Mammary epithelial cell (primary cell): ENCODE results near the gene MYO18A.

Source experiments
- EZH2 ChIP-seq: IDR thresholded peaks from 2 replicates; pipeline ENCODE4 v1.6.1; 2012; ENCODE audit warnings: low read length, inconsistent platforms, borderline replicate concordance
- TF ChIP-seq, protein P1 (sequence below), 2 donors: IDR thresholded peaks in 1 of 2; conservative IDR thresholded peaks in 1 of 2; 2 replicates each; pipeline ENCODE4 v1.5.1; 2011 to 2012; ENCODE audit warnings: inconsistent platforms in 2 of 2, low read length in 2 of 2, mild to moderate bottlenecking in 2 of 2, control low read depth in 1 of 2, low read depth in 1 of 2; ENCODE audit not compliant: insufficient read depth in 1 of 2; ENCODE audit errors: extremely low read depth in 1 of 2

DNA sequence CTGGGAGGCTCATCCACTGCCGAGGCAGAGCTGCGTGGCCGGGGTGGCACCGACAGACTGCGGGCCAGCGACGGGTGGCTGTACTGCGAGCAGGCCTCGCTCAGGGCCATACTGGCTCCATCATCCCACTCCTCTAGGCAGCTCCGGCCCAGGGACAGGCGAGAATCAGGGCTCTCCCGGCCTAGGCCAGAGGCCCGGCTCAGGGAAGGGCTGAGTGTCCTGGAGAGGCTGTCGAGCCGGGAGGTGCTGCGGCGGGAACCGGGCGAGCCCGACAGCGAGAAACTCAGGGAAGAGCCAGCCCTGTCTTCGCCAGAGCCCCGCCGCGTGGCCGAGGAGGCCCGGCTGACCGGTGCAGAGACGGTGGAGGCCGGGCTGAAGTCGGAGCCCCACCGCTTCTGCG lies 99.9 kb downstream of the MYO18A start:
- TF ChIP-seq, protein P1, sequence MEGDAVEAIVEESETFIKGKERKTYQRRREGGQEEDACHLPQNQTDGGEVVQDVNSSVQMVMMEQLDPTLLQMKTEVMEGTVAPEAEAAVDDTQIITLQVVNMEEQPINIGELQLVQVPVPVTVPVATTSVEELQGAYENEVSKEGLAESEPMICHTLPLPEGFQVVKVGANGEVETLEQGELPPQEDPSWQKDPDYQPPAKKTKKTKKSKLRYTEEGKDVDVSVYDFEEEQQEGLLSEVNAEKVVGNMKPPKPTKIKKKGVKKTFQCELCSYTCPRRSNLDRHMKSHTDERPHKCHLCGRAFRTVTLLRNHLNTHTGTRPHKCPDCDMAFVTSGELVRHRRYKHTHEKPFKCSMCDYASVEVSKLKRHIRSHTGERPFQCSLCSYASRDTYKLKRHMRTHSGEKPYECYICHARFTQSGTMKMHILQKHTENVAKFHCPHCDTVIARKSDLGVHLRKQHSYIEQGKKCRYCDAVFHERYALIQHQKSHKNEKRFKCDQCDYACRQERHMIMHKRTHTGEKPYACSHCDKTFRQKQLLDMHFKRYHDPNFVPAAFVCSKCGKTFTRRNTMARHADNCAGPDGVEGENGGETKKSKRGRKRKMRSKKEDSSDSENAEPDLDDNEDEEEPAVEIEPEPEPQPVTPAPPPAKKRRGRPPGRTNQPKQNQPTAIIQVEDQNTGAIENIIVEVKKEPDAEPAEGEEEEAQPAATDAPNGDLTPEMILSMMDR (conservative IDR thresholded peaks at IDR 0.05 in 1 of 2, IDR thresholded peaks at IDR 0.05 in 1 of 2; ENCODE audit: extremely low read depth in 1 of 2, insufficient read depth in 1 of 2, low read depth in 1 of 2, low read length in 2 of 2): no peak
- no peak for TF ChIP-seq EZH2
